ENCODE data around the gene CDKN1A.
"Not testable (repeated sequence)": the region's sequence is repeated elsewhere in the genome, so short reads cannot be mapped to it uniquely, and the experiment has no call there.

Gene CDKN1A

GRCh38 chr6:36702656-36703055 lies 24.1 kb downstream of the CDKN1A start:
- Histone ChIP-seq H3K27me3 (ENCODE audit: low read depth) (no peaks in the 10 kb centered on the region), H3K4me1 (no peaks in the 10 kb centered on the region), H3K4me3 (no peak overlapping the region), H3K9me3 (no peaks in the 10 kb centered on the region), H3K36me3 (replicated peaks) (no peaks in the 10 kb centered on the region)
- in situ Hi-C loops (cut with MboI; ENCODE audit: low sequenced_read_pairs): loop anchor here (25.0 kb wide), 1 partner anchor 90 kb away; no protein-coding TSS in a partner anchor
- no peak for DNase-seq (ENCODE audit: low spot score in 2 of 2)

DNA sequence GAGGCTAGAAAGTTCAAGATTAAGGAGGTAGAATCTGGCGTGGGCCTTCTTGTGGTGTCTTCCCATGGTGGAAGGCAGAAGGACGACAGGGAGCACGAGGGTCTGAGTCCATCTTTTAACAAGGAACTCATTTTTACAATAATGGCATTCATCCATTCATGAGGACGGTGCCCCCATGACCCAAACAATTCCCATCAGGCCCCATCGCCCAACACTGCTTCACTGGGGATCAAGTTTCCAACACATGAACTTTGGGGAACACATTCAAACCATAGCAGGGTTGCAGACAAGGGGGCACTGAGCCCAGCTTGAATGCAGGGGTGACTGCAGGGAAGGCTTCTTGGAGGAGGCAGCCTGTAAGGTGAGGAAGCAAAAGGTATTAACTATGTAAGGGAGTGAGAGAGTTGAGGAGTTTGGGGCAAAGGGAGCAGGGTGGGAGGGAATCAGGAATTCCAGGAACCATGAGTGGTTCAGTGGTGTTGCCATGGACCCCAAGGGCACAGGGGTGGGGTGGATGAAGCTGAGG lies 24.6 kb downstream of the CDKN1A start:
- H3K27me3 ChIP-seq (ENCODE audit: low read depth): no peaks in the 10 kb centered on the region
- H3K4me3 ChIP-seq: no peak overlapping the region
- H3K9me3 ChIP-seq: no peaks in the 10 kb centered on the region
- in situ Hi-C loops (cut with MboI; ENCODE audit: low sequenced_read_pairs): loop anchor here (25.0 kb wide), 1 partner anchor 91 kb away; no protein-coding TSS in a partner anchor
- H3K36me3 ChIP-seq (replicated peaks): no peaks in the 10 kb centered on the region
- no peak for DNase-seq (ENCODE audit: low spot score in 2 of 2)
- no peaks in the 10 kb centered on the region for H3K4me1 ChIP-seq

GRCh38 chr6:36703982-36704381 lies 25.5 kb downstream of the CDKN1A start:
- Histone ChIP-seq H3K27me3 (ENCODE audit: low read depth) (no peaks in the 10 kb centered on the region), H3K9me3 (no peaks in the 10 kb centered on the region), H3K4me3 (no peak overlapping the region), H3K4me1 (no peaks in the 10 kb centered on the region), H3K36me3 (replicated peaks) (no peaks in the 10 kb centered on the region)
- DNase-seq (ENCODE audit: low spot score in 2 of 2): no peak
- in situ Hi-C loops (cut with MboI; ENCODE audit: low sequenced_read_pairs): loop anchor here (25.0 kb wide), 1 partner anchor 92 kb away; no protein-coding TSS in a partner anchor

- H3K4me1 ChIP-seq; H3K4me3 ChIP-seq; DNase-seq (ENCODE audit: low spot score in 2 of 2); H3K9me3 ChIP-seq; H3K27me3 ChIP-seq (ENCODE audit: low read depth); H3K36me3 ChIP-seq (replicated peaks): not testable (repeated sequence)
- in situ Hi-C loops (cut with MboI; ENCODE audit: low sequenced_read_pairs): loop anchor here (25.0 kb wide), 1 partner anchor 93 kb away; no protein-coding TSS in a partner anchor
These were observed 26.6 kb downstream of the CDKN1A start for GRCh38 chr6:36704961-36705577.

DNA sequence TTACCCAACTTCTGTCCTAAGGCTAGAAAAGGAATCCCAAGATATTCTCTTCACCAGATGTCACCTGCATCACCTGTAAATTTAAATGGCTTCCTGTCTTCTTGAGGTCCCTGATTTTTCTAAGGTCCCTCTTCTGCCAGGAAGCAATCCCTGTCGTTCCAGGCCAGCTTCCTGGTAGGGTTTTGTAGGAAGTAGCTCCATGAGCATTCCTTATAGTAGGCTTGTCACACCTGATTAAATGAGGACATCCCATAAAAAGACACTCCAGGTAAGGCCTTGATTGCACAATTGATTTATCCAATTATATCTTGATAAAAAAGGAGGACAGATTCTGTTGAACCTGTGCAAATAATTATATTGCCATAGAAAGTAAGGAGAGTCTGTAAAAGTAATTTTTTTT lies 27.8 kb downstream of the CDKN1A start:
- Histone ChIP-seq H3K27me3 (ENCODE audit: low read depth) (no peaks in the 10 kb centered on the region), H3K4me1 (no peaks in the 10 kb centered on the region), H3K9me3 (no peaks in the 10 kb centered on the region), H3K36me3 (replicated peaks) (no peaks in the 10 kb centered on the region), H3K4me3 (no peak overlapping the region)
- no peak for DNase-seq (ENCODE audit: low spot score in 2 of 2)
- in situ Hi-C loops (cut with MboI; ENCODE audit: low sequenced_read_pairs): loop anchor here (25.0 kb wide), 1 partner anchor 94 kb away; no protein-coding TSS in a partner anchor

- Histone ChIP-seq H3K36me3 (replicated peaks) (no peaks in the 10 kb centered on the region), H3K4me3 (no peak overlapping the region), H3K27me3 (ENCODE audit: low read depth) (no peaks in the 10 kb centered on the region), H3K9me3 (no peaks in the 10 kb centered on the region), H3K4me1 (no peaks in the 10 kb centered on the region)
- in situ Hi-C loops (cut with MboI; ENCODE audit: low sequenced_read_pairs): loop anchor here (25.0 kb wide), 1 partner anchor 101 kb away; no protein-coding TSS in a partner anchor
- DNase-seq (ENCODE audit: low spot score in 2 of 2): no peak
These were observed 34.3 kb downstream of the CDKN1A start for GRCh38 chr6:36712816-36713215.

GRCh38 chr6:36713846-36714245 lies 35.3 kb downstream of the CDKN1A start:
- no peaks in the 10 kb centered on the region for H3K4me1 ChIP-seq
- no peak for DNase-seq (ENCODE audit: low spot score in 2 of 2)
- in situ Hi-C loops (cut with MboI; ENCODE audit: low sequenced_read_pairs): loop anchor here (25.0 kb wide), 1 partner anchor 102 kb away; no protein-coding TSS in a partner anchor
- H3K27me3 ChIP-seq (ENCODE audit: low read depth): no peaks in the 10 kb centered on the region
- H3K4me3 ChIP-seq: no peak overlapping the region
- no peaks in the 10 kb centered on the region for H3K9me3 ChIP-seq
- H3K36me3 ChIP-seq (replicated peaks): no peaks in the 10 kb centered on the region

GRCh38 chr6:36714511-36714910 lies 36.0 kb downstream of the CDKN1A start:
- Histone ChIP-seq H3K36me3 (replicated peaks) (no peaks in the 10 kb centered on the region), H3K27me3 (ENCODE audit: low read depth) (no peaks in the 10 kb centered on the region), H3K9me3 (no peaks in the 10 kb centered on the region), H3K4me1 (no peaks in the 10 kb centered on the region), H3K4me3 (no peak overlapping the region)
- in situ Hi-C loops (cut with MboI; ENCODE audit: low sequenced_read_pairs): loop anchor here (25.0 kb wide), 1 partner anchor 102 kb away; no protein-coding TSS in a partner anchor
- DNase-seq (ENCODE audit: low spot score in 2 of 2): peak in 1 of 2 experiments; percentile 4

GRCh38 chr6:36715469-36715868 lies 37.0 kb downstream of the CDKN1A start:
- Histone ChIP-seq H3K9me3 (no peaks in the 10 kb centered on the region), H3K4me3 (no peak overlapping the region), H3K27me3 (ENCODE audit: low read depth) (no peaks in the 10 kb centered on the region), H3K4me1 (no peaks in the 10 kb centered on the region), H3K36me3 (replicated peaks) (no peaks in the 10 kb centered on the region)
- DNase-seq (ENCODE audit: low spot score in 2 of 2): peak in 1 of 2 experiments; percentile 4
- in situ Hi-C loops (cut with MboI; ENCODE audit: low sequenced_read_pairs): loop anchor here (25.0 kb wide), 1 partner anchor 103 kb away; no protein-coding TSS in a partner anchor

DNA sequence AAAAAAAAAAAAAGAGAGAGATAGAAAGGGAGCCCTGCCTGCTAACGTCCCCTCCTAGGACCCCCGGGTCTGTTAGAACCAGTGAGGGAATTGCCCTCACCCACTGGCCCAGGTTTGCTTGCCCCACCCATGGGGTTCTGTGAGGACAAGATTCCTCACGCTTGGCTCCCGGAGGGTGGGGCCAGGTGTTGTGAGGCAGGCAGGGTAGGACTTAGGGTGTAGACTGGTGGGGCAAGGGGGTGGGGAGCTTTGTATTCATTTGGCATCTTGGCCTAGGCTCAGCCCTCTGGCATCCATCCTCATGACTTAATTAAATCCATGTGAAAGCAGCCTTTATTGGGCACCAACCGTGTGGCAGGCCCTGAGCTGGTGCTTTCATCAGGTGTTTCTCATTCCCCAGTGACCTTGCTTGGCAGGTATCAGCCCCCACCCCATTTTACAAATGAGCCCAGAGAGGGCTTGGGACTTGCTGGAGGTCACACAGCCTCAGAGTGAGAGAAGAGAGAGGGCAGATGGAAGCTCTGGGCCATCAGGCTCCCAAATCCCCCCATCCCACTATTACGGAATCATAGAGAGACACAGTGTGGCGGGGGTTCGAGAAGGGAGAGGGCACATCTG lies 38.1 kb downstream of the CDKN1A start:
- DNase-seq (ENCODE audit: low spot score in 2 of 2): no peak
- H3K27me3 ChIP-seq (ENCODE audit: low read depth): no peaks in the 10 kb centered on the region
- in situ Hi-C loops (cut with MboI; ENCODE audit: low sequenced_read_pairs): loop anchor here (25.0 kb wide), 1 partner anchor 104 kb away; no protein-coding TSS in a partner anchor

GRCh38 chr6:36717231-36717825 lies 38.8 kb downstream of the CDKN1A start:
- DNase-seq (ENCODE audit: low spot score in 2 of 2): no peak
- in situ Hi-C loops (cut with MboI; ENCODE audit: low sequenced_read_pairs): loop anchor here (25.0 kb wide), 1 partner anchor 105 kb away; no protein-coding TSS in a partner anchor
- no peaks in the 10 kb centered on the region for H3K36me3 ChIP-seq (replicated peaks)
- H3K4me1 ChIP-seq: no peaks in the 10 kb centered on the region
- no peaks in the 10 kb centered on the region for H3K9me3 ChIP-seq
- H3K4me3 ChIP-seq: no peak overlapping the region
- no peaks in the 10 kb centered on the region for H3K27me3 ChIP-seq (ENCODE audit: low read depth)

More for the DNA sequence above, 38.1 kb downstream of the CDKN1A start:
- Histone ChIP-seq H3K4me3 (no peak overlapping the region), H3K9me3 (no peaks in the 10 kb centered on the region), H3K36me3 (replicated peaks) (no peaks in the 10 kb centered on the region), H3K4me1 (no peaks in the 10 kb centered on the region)

DNA sequence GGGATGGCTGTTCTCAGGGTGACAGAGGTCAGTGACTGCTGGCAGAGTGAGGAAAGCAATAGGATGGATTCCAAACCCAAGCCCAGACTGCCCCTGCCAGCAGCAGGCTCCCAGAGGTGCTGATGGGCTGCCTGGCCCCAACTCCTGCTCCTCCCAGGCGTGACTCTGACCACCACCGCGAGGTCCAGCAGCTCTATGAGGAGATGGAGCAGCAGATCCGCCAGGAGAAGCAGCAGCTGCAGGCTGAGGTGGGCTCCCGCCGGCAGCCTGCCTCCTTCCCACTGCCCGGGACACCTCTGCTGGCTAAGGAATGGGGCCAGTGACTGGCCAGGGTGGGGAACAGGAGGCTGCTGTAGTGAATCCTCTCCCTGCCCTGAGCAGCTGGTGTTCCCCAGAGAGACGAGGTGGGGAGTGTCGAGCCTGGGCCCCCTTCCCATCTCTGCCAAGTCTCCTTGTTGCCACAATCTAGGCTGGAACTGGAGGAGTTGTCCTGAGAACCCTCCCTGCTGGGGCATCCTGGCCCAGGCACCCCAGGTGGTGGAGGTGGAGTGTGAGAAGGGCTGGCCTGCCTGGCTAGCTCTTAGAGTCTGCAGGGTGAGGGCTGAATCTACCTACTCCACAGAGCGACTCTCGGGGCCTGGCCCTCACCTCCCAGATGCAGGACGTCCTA lies 39.5 kb downstream of the CDKN1A start:
- H3K9me3 ChIP-seq: no peaks in the 10 kb centered on the region
- in situ Hi-C loops (cut with MboI; ENCODE audit: low sequenced_read_pairs): loop anchor here (25.0 kb wide), 1 partner anchor 106 kb away; no protein-coding TSS in a partner anchor
- no peak for DNase-seq (ENCODE audit: low spot score in 2 of 2)

GRCh38 chr6:36718560-36718959 lies 40.0 kb downstream of the CDKN1A start:
- no peaks in the 10 kb centered on the region for H3K27me3 ChIP-seq (ENCODE audit: low read depth)
- no peaks in the 10 kb centered on the region for H3K9me3 ChIP-seq
- DNase-seq (ENCODE audit: low spot score in 2 of 2): no peak
- H3K4me1 ChIP-seq: no peaks in the 10 kb centered on the region
- no peak overlapping the region for H3K4me3 ChIP-seq
- no peaks in the 10 kb centered on the region for H3K36me3 ChIP-seq (replicated peaks)
- in situ Hi-C loops (cut with MboI; ENCODE audit: low sequenced_read_pairs): loop anchor here (25.0 kb wide), 1 partner anchor 106 kb away; no protein-coding TSS in a partner anchor

More for the DNA sequence above, 39.5 kb downstream of the CDKN1A start:
- H3K4me3 ChIP-seq: no peak overlapping the region
- H3K36me3 ChIP-seq (replicated peaks): no peaks in the 10 kb centered on the region
- H3K4me1 ChIP-seq: no peaks in the 10 kb centered on the region
- no peaks in the 10 kb centered on the region for H3K27me3 ChIP-seq (ENCODE audit: low read depth)
